ENCODE results near the gene SRGAP1. TPM values are rescaled to one million over a fixed set of nuclear protein-coding genes. Genes with fewer than 3 reads are reported as not detected.

Gene SRGAP1
- total and polyA plus RNA-seq, 2 of the 8 experiments (the other 6 are each of a cell fraction or from before 2014, with no cell fraction given): 3.2 to 7.3 TPM

- no peak overlapping the region for H3K4me2 ChIP-seq (ENCODE audit: insufficient read depth in 1 of 2, low read depth in 2 of 2, low read length in 2 of 2)
- POLR2A ChIA-PET (ENCODE audit: partially characterized antibody): no interaction called here
- DNase-seq (ENCODE audit: low read depth in 1 of 2, low spot score in 2 of 2): no peak
Measured at GRCh38 chr12:63930971-63931370, 86.5 kb downstream of the SRGAP1 start.

More at GRCh38 chr12:63930971-63931370, 86.5 kb downstream of the SRGAP1 start:
- H3K4ac ChIP-seq (replicated peaks; ENCODE audit: insufficient read length, low read depth, low read length): no peak overlapping the region
- H2AK5ac ChIP-seq (ENCODE audit: low read depth, low read length): no peak overlapping the region
- no peak overlapping the region for H4K8ac ChIP-seq (ENCODE audit: extremely low read depth, insufficient read depth, low read length)
- H3K36me3 ChIP-seq (ENCODE audit: control insufficient read depth in 2 of 4, insufficient read depth in 4 of 4, low read length in 3 of 4): no peaks in the 10 kb centered on the region
- no peak overlapping the region for H3K9ac ChIP-seq (replicated peaks in 1 of 4; ENCODE audit: extremely low read depth in 1 of 4, low read depth in 3 of 4, low read length in 3 of 4)
- CTCF ChIA-PET (ENCODE audit: partially characterized antibody): interaction anchor here (0.7 kb wide), 1 partner anchor 10 kb away, joined by 3 read pairs; no protein-coding TSS in a partner anchor
- no peak overlapping the region for H2BK12ac ChIP-seq (ENCODE audit: low read depth, low read length)
- no peaks in the 10 kb centered on the region for H3K79me2 ChIP-seq (ENCODE audit: control insufficient read depth in 1 of 2, insufficient read depth in 2 of 2, low read length in 2 of 2)
- no peak overlapping the region for H4K91ac ChIP-seq (replicated peaks; ENCODE audit: insufficient read length, low read length)
- no peak overlapping the region for H3K4me3 ChIP-seq (ENCODE audit: extremely low read depth in 1 of 4, insufficient read depth in 2 of 4, low read depth in 3 of 4, low read length in 4 of 4)
- TF ChIP-seq KDM4A (IDR thresholded peaks at IDR 0.05; ENCODE audit: low read depth, low read length, severe bottlenecking) (no peak), KDM5A (IDR thresholded peaks at IDR 0.05; ENCODE audit: low read length) (no peak), POLR2AphosphoS5 (IDR thresholded peaks at IDR 0.05; ENCODE audit: low read depth, low read length) (no peak), SP4 (IDR thresholded peaks at IDR 0.05; ENCODE audit: low read length) (no peak), CBX5 (IDR thresholded peaks at IDR 0.05; ENCODE audit: low read depth, low read length) (no peak), EGR1 (IDR thresholded peaks at IDR 0.05; ENCODE audit: borderline replicate concordance, low read depth, low read length) (no peak), RBBP5 (IDR thresholded peaks at IDR 0.05; ENCODE audit: borderline replicate concordance, low read depth, low read length) (no peak), CBX8 (IDR thresholded peaks at IDR 0.05; ENCODE audit: borderline replicate concordance, low read depth, low read length) (no peak), HDAC2 (IDR thresholded peaks at IDR 0.05; ENCODE audit: borderline replicate concordance in 1 of 2, low read depth in 2 of 2, low read length in 2 of 2) (no peak), TEAD4 (IDR thresholded peaks at IDR 0.05; ENCODE audit: low read depth, low read length) (no peak), RXRA (IDR thresholded peaks at IDR 0.05; ENCODE audit: insufficient read depth, low read depth, low read length) (no peak), CHD1 (IDR thresholded peaks at IDR 0.05; ENCODE audit: low read depth, low read length) (no peak)
- TF ChIP-seq, protein P1, sequence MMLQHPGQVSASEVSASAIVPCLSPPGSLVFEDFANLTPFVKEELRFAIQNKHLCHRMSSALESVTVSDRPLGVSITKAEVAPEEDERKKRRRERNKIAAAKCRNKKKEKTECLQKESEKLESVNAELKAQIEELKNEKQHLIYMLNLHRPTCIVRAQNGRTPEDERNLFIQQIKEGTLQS (IDR thresholded peaks at IDR 0.05; ENCODE audit: insufficient read depth, low read depth, low read length): no peak
- TF ChIP-seq, protein P2, sequence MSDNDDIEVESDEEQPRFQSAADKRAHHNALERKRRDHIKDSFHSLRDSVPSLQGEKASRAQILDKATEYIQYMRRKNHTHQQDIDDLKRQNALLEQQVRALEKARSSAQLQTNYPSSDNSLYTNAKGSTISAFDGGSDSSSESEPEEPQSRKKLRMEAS (IDR thresholded peaks at IDR 0.05): no peak
- no peaks in the 10 kb centered on the region for H3K79me1 ChIP-seq (ENCODE audit: low read depth, low read length)
- no peak overlapping the region for H3K27ac ChIP-seq (ENCODE audit: low read depth, low read length)
- no peak overlapping the region for H3K14ac ChIP-seq (ENCODE audit: insufficient read length)
- no peak overlapping the region for H2BK5ac ChIP-seq (ENCODE audit: low read depth, low read length)
- H2AFZ ChIP-seq (ENCODE audit: low read length): no peak overlapping the region
- no peak overlapping the region for H2BK15ac ChIP-seq (ENCODE audit: low read length)
- no peak overlapping the region for H2BK20ac ChIP-seq (ENCODE audit: low read length)
- H3K27me3 ChIP-seq (replicated peaks in 1 of 4; ENCODE audit: control insufficient read depth in 3 of 4, extremely low read depth in 1 of 4, insufficient read depth in 3 of 4, low read length in 3 of 4): no peaks in the 10 kb centered on the region
- no peaks in the 10 kb centered on the region for H3K4me1 ChIP-seq (replicated peaks in 1 of 4; ENCODE audit: control insufficient read depth in 3 of 4, insufficient read depth in 4 of 4, low read length in 3 of 4)
- FAIRE-seq: no peak
- no peak overlapping the region for H3K56ac ChIP-seq (replicated peaks; ENCODE audit: insufficient read length, low read depth, low read length)
- WGBS, 2 experiments (ENCODE audit: extremely low coverage in 1 of 2, insufficient coverage in 1 of 2, insufficient read length in 1 of 2, insufficient replicate concordance in 2 of 2, low coverage in 1 of 2, low lambda C conversion rate in 2 of 2, missing lambda C conversion rate in 1 of 2): 83% methylated on average over 3 of the region's 3 CpGs; no CpG with 5 or more reads in 1 of the 2 experiments
- H3K9me3 ChIP-seq (ENCODE audit: insufficient read depth in 2 of 2, low read depth in 1 of 2, low read length in 1 of 2): no peaks in the 10 kb centered on the region
- H2BK120ac ChIP-seq (replicated peaks; ENCODE audit: low read depth, low read length): no peak overlapping the region
- H3K18ac ChIP-seq (ENCODE audit: extremely low read depth, low read length): no peak overlapping the region
- no peaks in the 10 kb centered on the region for H4K20me1 ChIP-seq (replicated peaks in 1 of 2; ENCODE audit: control insufficient read depth in 1 of 2, insufficient read depth in 2 of 2, low read length in 2 of 2)
- no peaks in the 10 kb centered on the region for H3K23me2 ChIP-seq (ENCODE audit: low read depth, low read length)
- no peak overlapping the region for H3K23ac ChIP-seq (ENCODE audit: insufficient read length)
- H4K5ac ChIP-seq (ENCODE audit: insufficient read length, low read depth, low read length): no peak overlapping the region
